Uterus (tissue), 2 donors: ENCODE measurements around the gene CYP26B1.

Source experiments
- CTCF ChIP-seq, 4 experiments: fragments of 200-600 bp in 2 of 4; fragments of 450-650 bp in 2 of 4; sonication (generic) in 2 of 4; IDR thresholded peaks; one replicate each; pipeline ENCODE4 v1.5.1; 2016 to 2019; ENCODE audit warnings: antibody characterized with exemption in 4 of 4, mild to moderate bottlenecking in 2 of 4, moderate library complexity in 1 of 4
- POLR2A ChIP-seq, 2 donors: fragments of 450-650 bp; IDR thresholded peaks; one replicate each; pipeline ENCODE4 v1.6.1; 2016; ENCODE audit warnings: antibody characterized with exemption in 2 of 2, mild to moderate bottlenecking in 1 of 2, moderate library complexity in 1 of 2

GRCh38 chr2:72153924-72154323 is 6.3 kb upstream of the CYP26B1 start:
- no peak for TF ChIP-seq CTCF (IDR thresholded peaks at IDR 0.05)
- no peak for TF ChIP-seq POLR2A (IDR thresholded peaks at IDR 0.05)
